Erythroblast (primary cell): ENCODE measurements around the gene RSAD2.

Experiments used
- GATA1 ChIP-seq: IDR thresholded peaks from 2 replicates; pipeline ENCODE4 v1.6.1; 2011; ENCODE audit warnings: low read depth, mild to moderate bottlenecking, control low read depth, low read length, moderate library complexity
- POLR2A ChIP-seq: IDR thresholded peaks from 2 replicates; pipeline ENCODE4 v1.6.1; 2011; ENCODE audit warnings: mild to moderate bottlenecking, low read length

DNA sequence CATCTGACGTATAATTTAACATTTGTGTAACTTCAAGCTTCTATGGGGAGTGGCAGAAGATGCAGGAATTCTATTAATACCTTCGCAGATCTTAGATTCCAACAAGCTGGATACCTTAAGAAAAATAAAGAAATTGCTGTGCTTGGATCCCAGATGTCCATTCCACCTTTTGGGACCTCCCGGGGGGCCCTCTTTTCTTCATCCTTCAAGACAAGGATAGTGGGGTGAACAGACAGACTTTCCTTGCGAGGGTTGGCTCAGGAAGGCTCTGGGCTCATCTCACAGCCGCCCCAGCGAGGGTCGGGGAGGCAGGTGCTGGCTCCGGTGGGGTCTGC is 39.1 kb downstream of the RSAD2 start:
- TF ChIP-seq GATA1, result no peak
- TF ChIP-seq POLR2A, result no peak
